PFSK-1 (cell line): ENCODE data around the gene ASB16.

Experiments
- FOXP2 ChIP-seq: optimal IDR thresholded peaks from 2 replicates; pipeline ENCODE3; 2011; ENCODE audit warnings: borderline replicate concordance, control low read depth, inconsistent platforms; ENCODE audit not compliant: insufficient read depth; ENCODE audit errors: extremely low read length, extremely low read depth
- POLR2AphosphoS5 ChIP-seq: IDR thresholded peaks from 2 replicates; pipeline ENCODE4 v1.6.1; 2012; ENCODE audit warnings: low read depth, mild to moderate bottlenecking, control low read depth, low read length, moderate library complexity
- SIN3A ChIP-seq: IDR thresholded peaks from 2 replicates; pipeline ENCODE4 v1.6.1; 2012; ENCODE audit warnings: mild to moderate bottlenecking, low read length, moderate library complexity, borderline replicate concordance; ENCODE audit not compliant: insufficient read depth
- TAF1 ChIP-seq: IDR thresholded peaks from 2 replicates; pipeline ENCODE4 v1.6.1; 2012; ENCODE audit warnings: low read length, control low read depth, borderline replicate concordance; ENCODE audit not compliant: insufficient read depth

DNA sequence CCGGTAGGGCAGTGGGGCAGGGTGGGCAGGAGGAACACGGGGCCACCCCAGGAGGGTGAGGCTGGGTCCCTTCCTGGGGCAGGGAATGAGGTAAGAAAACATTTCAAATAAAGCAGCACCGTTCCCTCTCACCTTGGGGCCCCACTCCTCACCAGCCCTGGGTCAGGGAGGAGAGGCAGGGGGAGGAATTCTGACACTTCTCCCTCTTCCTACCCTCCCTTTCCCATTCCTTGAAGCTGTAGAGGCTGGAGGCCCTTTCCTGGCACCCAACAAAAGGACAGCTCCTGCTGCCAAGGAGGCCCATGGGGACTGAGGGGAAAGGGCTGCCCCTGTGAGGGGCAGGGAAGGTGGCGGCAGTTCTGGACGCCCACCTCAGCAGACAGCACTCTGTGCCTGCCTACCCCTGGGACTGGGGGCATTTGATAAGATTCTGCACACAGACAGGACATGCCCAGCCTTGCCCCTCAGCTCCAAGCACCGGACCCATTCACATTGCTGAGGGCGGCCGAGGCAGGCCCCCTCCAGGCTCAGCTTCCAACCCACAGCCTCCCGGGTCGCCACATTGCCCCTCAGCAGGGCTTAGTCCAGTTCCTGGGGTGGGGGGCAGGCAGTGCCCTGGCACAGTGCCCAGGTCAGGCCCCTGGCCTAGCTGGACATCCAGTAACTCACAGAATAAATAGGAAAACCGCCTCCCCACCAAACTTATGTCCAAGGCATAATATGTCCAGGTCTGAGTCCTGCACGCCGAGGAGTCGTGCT lies 23.0 kb downstream of the ASB16 start:
- TF ChIP-seq POLR2AphosphoS5, result no peak
- no peak for TF ChIP-seq TAF1
- no peak for TF ChIP-seq SIN3A
- no peak for TF ChIP-seq FOXP2
